HG03378 (cell line): ENCODE measurements around the gene TXN2.

Experiments used
- ATAC-seq: cut with Tn5 transposase; IDR thresholded peaks from one replicate; pipeline ENCODE4 v1.9.1; 2021; ENCODE audit warnings: mild to moderate bottlenecking, moderate library complexity; ENCODE audit not compliant: unreplicated experiment

Gene TXN2

DNA sequence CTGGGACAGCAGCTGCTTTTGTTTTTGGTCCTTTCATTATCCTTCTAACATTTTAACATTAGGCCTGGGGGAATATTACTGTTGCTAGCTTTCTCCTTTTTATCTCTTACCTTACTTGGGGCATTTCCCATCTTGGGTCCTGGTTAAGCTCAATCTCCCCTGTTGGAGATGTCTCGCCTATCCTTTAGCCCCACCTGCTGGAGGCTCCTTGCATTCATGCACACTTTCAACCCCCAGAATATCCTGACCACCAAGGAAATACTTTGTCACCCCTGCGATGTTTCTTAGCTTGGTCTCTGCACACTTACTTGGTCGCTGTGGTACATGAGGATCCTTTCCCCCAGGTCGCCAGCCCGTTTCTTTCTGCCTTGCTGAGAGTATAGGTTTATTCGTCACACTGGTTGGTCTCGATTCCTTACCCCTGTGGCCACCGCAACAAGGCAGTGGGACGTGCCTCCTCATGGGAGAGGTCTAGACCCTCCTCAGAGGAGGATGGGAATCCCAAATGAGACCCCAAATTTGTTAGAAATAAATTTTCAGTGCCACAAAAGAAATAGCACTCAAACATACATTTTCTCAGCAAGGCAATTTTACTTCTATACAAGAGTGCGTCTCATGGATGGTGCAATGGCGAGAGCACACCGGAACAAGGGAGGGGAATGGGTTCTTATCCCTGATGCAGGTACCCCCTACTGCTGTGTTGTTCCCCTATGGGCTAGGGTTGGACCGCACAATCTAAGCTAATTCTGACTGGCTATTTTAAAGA lies 5.4 kb upstream of the TXN2 start:
- no peak for ATAC-seq

DNA sequence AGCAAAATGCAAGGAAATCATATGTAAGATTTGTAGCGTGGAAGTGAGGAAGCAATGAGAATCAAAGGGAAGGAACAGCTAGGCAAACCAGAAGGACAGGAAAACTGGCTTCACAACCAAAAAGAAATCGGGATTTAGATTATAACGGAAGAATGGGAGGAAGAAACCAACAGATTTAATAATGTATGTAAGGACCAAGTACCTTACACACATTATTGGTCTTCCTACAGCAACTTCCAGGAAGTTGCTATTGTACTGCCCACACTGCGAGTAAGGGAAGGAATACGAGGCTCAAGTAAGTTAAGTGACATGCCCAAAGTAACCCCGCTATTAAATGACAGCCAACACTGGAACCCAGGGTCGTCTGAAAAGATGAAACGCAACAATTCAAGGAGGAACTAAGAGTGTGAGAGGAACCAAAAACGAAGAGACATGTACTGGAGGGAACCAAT lies 473 bp downstream of the TXN2 start:
- ATAC-seq: no peak

DNA sequence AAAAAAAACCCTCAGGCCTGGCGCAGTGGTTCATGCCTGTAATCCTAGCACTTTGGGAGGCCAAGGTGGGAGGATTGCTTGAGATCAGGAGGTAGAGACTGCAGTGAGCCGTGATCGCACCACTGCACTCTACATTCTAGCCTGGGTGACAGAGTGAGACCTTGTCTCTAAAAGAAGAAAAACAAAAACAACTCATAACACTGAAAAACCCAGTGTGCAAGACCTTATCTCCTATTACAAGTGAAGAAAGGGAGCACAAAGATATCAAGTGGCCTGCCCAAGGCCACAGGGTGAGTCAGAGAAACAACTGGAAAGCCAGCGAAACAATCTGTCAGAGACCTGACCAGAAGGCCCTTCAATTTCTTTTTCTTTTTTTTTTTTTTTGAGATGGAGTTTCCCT lies 2.5 kb downstream of the TXN2 start:
- ATAC-seq: no peak

DNA sequence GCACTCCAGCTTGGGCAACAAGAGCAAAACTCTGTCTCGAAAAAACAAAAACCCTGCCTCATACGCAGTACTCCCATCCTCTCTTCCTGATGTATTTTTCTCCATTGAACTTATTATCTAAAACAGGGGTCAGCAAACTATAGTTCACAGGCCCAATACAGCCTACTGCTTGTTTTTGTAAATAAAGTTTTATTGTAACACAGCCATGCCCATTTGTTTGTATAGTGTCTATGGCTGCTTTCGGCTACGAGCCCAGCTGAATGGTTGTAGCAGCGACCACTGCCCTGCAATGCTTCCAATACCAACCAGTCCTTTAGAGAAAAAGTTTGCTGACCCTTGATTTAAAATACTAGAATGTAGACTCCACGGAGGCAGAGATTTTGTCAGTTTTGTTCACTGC lies 6.1 kb downstream of the TXN2 start:
- no peak for ATAC-seq

DNA sequence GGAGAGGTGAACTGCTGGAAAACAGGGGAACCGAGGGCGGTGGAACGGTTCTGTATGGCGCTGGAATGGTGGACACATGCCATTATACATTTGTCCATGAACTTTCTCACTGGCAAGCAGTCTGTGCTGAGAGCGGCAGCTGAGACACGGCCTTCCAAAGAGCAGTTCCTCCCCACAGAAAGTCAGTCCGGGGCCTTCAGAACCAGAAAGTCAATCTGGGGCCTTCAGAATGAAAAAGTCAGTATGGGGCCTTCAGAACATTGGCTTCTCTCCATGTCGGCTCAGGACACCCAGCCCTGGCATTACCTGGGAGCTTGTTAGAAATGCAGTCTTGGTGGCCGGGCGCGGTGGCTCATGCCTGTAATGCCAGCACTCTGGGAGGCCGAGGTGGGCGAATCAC lies 8.8 kb downstream of the TXN2 start:
- ATAC-seq: no peak

DNA sequence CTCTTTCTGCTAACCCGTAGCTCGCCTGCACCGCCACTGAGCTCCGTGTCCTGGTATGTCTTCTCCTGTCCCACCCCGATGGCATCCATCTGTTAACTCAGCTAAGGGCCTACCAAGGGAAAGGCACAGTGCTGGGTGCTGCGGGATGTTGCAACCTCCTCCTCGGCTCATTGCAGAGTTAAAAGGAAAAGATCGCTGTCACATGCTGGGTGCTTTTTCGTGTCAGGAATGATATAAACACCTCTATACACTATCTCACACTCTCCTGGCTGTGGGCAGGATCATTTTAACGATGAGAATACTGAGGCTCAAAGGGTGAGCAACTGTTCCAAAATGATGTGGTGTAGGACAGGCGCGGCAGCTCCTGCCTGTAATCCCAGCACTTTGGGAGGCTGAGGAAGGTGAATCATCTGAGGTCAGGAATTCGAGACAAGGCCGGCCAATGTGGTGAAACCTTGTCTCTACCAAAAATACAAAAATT lies 10.1 kb downstream of the TXN2 start:
- no peak for ATAC-seq

DNA sequence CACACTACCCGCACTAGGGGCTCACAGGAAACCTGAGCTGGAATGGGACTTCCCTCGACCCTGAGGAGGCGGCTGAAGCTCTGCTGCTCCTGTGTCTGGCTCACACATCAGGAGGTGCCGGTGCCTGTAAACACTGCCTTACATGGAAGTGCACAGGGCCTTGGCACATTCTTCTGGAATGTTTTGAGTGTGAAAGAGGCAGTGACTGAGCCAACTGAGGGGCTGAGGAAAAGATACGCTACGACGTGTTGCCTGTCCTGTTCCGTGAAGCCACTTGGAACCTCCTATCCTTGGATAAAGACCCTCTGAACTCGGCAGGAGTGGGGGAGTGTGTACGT lies 10.5 kb downstream of the TXN2 start:
- no peak for ATAC-seq

DNA sequence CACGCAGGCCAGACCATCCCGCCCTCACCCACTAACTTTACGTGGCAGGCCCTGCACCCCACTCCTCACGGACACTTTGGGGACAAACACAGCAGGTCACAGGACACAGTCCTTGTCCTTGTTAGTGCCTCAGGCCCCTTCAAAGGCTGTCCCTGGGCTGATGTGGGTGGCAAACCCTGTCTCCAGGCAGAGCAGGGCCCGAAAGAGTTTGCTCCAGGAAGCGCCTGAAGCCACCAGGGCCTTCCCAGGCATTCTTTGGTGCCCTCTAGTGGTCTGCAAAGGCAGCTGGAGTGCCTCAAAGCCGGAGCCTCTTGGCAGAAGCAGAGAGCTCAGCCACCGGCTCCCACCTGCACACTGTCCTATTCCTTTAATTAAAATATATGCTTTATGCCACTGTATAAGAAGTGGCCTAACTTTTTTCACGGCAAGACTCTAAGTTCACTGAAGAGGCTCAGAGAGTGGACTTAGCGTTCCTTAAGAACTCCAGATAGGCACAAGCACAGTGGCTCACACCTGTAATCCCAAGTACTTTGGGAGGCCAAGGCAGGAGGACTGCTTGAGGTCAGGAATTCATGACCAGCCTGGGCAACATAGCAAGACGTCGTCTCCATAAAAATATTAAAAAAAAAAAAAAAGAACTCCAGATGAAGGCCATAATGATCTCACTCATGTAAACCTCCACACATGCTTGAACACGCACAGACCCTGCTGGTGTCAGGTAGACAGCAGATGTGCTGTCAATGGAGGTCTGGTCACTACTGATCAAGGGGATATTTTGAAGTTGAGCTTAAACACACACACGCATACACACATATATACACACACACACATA lies 11.1 kb downstream of the TXN2 start:
- no peak for ATAC-seq

DNA sequence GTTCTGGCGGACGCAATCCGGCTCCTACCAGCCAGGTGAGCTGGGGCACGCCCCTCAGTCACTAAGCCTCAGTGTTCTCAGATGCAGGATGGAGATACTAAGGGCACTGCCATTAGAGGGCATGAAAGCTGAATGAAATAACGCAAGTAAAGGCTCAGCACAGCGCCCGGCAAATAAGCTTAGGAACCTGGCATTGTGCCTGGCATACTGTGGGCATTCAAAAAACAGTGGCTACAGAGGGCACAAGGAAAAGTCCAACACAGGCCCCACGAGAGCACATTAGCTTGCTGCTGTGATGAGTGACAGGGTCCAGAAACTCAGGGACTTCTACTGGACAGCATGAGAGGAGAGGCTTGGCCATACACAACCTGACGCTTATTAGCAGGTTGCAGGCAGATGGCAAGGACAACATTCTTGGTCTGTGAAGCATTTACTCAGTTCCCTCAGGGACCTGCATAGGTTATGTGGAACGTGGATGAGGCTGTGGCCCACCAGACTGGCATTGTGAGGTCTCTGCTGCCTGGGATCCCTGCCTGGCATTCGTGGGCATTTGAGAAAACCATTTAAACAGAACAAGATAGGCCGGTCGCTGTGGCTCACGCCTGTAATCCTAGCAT lies 12.2 kb downstream of the TXN2 start:
- no peak for ATAC-seq

DNA sequence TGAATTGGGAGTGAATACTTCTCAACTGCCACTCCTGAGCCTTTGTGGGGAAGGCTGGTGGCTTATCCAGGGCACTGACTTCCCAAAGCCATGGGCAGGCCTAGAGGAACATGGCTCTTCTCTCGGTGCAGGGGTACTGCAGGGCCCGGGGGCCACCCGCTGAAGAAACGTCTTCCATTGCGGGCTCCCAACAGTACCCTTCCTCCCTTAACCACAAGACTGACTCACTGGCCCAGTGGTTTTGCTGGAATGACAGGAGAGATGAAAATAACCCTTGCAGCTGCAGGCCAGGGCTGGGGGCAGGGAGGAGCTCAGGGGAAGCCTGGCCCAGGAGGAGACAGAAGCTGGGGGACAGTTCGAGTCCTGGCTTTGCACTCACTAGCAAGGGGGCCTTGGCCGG lies 13.5 kb downstream of the TXN2 start:
- ATAC-seq: no peak

DNA sequence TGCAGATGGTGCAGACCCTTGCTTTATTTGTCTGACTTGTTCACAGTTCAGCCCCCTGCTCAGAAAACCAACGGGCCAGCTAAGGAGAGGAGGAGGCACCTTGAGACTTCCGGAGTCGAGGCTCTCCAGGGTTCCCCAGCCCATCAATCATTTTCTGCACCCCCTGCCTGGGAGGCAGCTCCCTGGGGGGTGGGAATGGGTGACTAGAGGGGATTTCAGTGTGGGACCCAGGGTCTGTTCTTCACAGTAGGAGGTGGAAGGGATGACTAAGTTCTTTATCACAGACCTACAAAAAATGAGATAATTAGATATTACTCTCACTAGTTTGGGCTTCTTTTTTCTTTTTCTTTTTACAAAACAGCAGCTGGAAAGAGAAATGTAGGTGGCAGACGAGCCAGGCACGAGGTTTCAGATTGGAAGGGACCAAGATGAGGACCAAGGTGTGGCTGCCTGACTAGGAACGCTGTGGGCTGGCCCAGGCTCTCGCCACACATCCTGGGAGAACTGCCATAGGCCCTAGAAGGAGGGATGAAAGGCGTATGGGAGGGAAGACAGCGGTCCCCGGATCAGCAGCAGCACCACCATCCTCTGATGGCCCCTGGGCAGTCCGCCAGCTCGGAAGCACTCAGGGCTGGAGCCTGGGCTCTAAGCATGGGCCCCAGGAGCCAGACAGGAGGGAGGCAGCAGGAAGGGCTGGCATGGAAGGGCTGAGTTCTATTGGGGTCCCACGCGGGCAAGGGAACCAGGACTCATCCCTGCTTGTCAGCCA lies 14.2 kb downstream of the TXN2 start:
- ATAC-seq: no peak

DNA sequence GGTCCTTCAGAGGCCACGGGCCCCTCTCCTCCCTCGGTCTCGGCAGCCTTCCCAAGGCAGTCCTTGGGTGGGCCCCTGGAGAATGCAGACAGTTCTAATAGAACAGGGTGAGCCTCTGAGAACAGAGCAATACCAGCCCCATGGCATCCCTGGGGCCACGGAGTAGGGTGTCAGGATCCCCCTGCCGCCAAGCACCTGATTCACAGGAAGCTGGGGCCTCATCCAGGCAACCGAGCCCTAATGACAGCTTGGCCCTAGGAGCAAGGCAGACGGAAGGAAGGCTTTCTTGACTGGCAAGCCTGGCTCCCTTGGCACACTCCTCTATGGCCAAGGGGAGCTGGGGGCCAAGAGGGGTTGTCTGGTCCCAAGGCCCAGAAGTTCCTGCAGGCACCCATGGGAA lies 15.2 kb downstream of the TXN2 start:
- no peak for ATAC-seq

DNA sequence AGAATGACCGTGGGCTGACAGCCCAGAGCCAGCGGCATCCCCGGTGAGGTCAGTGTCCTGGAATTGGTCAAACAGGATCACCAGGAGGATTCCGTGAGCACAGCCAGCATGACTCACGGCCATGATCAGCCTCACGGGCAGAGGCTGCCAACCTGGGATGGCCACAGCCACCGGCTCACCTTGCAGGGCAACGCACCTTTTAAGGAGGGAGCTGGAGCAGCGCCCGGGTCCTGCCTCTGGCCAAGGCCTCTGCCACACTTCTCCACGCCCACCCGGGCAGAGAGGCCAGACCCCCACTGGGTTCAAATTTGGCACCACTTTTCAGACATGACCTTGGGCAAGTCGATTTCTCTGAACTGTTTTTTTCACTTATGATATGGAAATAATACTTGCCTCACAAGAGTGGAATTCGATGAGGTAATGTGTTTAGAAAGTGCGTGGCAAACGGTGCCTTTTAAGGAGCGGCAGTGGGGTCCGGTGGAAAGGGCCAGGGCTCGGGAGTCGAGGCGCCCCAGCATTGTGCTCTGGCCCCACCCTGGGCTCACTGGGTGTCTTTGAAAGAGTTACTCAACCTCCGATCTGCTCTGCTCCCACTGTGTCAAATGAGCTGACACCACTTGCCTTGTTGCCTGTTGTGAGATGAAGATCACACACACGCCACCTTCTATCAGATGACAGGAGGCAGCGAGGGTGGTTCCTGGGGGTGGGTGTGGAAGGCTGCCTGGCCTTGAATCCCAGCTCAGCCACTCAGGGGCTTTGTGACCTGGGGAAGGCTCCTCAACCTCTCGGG lies 16.0 kb downstream of the TXN2 start:
- ATAC-seq: no peak

DNA sequence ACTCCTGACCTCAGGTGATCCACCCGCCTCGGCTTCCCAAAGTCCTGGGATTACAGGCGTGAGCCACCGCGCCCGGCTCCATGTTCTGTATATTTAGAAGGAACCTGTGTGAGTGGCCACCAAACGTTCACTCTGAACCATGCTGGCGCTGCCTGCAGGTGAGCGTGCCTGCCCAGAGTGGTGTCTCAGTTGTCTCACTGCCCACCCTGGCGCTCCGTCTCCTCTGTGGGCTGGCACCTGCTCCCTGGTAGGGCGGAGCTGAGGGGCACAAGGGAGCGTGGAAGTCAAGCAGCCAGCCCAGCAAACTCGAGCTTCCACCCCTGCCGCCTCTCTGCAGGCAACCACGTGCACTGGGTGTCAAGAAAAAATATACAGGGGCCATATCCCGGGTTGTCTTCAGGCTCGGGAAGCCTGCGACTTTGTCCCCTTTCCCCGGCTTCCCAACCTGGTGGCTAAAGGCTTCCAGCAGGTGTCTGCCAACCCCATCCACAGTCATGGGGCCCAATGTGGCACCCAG lies 16.7 kb downstream of the TXN2 start:
- no peak for ATAC-seq

DNA sequence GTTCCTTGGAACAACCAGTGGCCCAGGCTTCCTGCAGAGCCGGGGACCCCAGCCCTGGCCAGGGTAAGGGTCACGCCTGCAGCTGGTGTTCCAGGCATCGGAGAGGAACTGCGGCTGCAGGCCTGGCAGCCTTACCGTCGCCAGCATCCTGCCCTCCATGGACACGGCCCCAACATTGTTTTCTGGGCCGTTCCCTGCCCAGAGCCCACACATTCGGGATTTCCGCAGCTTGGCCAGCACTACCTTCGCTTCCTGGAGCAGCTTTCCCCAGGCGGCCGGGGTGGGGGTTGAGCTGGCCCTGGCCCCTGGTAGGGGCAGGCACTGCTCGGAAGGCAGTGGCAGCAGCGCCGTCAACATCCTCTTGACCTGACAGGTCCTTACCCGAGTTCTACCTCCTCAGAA lies 17.7 kb downstream of the TXN2 start:
- ATAC-seq: no peak

DNA sequence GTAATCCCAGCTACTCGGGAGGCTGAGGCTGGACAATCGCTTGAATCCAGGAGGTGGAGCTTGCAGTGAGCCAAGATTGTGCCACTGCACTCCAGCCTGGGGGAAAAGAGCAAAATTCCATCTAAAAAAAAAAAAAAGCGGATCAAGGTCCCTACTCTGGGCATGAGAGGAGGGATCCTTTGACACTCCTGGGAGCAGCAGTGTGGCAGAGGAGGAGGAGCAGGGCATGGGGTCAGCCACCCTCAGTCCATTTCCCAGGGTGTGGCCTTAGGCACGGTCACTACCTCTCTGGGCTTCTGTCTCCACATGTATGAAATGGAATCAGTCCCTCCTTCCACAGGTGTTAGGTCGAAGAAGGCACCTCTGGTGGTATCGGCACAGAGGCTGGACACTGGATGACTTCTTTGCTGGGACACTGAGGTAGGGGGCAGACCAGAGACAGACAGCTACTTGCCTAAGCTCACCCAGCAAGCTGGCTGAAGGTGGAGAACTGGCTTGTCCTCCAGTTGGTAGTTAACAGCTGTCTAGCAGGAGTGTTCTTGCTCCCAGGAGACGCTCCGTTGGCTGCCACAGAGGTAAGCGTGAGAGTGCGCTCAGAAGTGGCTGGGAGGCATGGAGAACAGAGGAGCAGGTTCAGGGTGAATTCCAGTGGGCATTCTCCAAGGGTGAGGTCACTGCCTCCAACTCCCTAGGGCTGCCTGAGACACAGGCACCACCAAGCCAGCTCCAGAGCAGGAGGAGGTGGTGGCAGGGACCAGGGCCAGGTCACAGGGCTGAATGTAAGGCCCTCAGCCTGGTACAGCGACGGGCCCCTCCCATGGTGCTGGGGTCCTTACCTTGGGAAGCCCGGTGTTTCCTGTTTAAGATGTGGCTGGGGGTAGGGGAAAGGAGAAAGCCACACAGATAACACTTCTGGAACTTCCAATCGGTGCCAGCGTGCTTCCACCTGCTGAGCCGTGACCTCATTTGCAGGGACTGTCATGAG lies 19.5 kb downstream of the TXN2 start:
- no peak for ATAC-seq

DNA sequence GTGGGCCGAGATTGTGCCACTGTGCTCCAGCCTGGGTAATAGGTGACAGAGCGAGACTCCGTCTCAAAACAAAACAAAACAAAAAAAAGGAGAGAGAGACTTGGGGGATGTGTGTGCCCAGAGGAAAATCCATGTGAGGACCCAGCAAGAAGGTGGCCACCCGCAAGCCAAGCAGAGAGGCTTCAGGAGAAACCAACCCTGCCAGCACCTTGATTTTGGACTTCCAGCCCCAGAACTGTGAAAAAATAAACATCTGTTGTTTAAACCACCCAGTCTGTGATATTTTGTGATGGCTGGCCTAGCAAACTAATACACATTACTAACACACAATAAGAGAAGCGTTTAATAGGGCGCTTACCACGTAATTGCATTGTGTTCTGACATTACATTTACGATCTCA lies 21.2 kb downstream of the TXN2 start:
- ATAC-seq: no peak

DNA sequence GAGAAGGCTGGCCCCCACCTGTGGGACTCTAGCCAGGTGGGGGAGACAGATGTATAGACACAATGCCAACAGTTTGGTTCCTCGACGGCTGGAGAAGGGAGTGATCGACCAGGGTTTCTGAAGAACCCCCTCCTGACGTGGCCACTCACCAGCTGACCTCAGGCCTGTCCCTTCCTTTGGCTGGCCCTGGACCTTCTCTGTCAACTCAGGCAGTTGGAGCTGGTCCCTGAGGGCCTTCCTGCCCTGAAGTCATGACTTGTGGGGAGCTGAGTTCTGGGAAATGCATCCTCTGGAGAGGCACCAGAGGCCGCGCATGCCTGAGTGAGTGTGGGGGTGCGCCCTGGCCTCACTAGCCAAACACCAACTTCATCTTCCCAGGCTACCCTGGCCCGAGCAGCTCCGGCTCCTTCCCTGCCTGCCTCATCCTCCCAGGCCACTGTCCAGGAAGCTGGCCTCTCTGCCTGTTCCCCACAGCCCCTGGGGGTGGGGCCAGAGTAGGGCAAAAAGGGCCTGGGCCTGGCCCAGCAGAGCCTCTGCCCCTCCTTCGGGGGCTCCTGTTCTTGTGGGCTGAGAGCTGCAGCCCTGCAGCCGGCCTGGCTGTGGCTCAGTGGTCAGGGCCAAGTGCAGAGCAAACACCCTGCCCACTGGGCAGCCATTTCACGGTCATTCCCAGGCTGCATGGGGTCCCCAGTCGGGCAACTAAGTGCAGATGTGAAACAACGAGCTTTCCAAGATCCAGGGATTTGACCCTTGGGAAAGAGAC lies 23.6 kb downstream of the TXN2 start:
- ATAC-seq: no peak
